GM12892 (cell line): ENCODE data around the gene COL6A3. TPM values are rescaled to one million over a fixed set of nuclear protein-coding genes. Genes with fewer than 3 reads are reported as not detected.

Experiments used
- DNase-seq: peaks from one replicate; pipeline ENCODE4 v3.0.0; 2011; ENCODE audit not compliant: insufficient read length
- FAIRE-seq: peaks from 2 replicates; lab custom pipeline; 2011; peaks lifted over from hg19 to GRCh38; lab: Jason Lieb, UNC
- POLR2A ChIP-seq: IDR thresholded peaks from 2 replicates; pipeline ENCODE4 v1.6.1; 2011; ENCODE audit warnings: low read depth, low read length, control low read depth
- POLR2AphosphoS5 ChIP-seq: IDR thresholded peaks from 2 replicates; pipeline ENCODE4 v1.6.1; 2011; ENCODE audit warnings: low read depth, low read length, control low read depth
- TAF1 ChIP-seq: IDR thresholded peaks from 2 replicates; pipeline ENCODE4 v1.6.1; 2011; ENCODE audit warnings: low read depth, mild to moderate bottlenecking, control low read depth, low read length, borderline replicate concordance
- polyA plus RNA-seq: library from polyadenylated mRNA; unstranded; fragments of >200 nt; gene quantifications from one replicate; pipeline ENCODE4 v1.2.1, GENCODE V29; 2012; ENCODE audit warnings: missing spikeins, inconsistent platforms; ENCODE audit not compliant: missing spikeins

Gene COL6A3
- polyA plus RNA-seq = 0.06 TPM

GRCh38 chr2:237413777-237414661 is at the start of gene COL6A3:
Gene COL6A3 (minus strand): TSS chr2:237414164. CDS start chr2:237396817, 17,347 bp downstream.
- FAIRE-seq (no peak), DNase-seq (no peak)
- no peak for TF ChIP-seq POLR2A
- TF ChIP-seq TAF1 = no peak
- TF ChIP-seq POLR2AphosphoS5 = no peak

- no peak for FAIRE-seq
Observed at GRCh38 chr2:237459741-237460174, 45.8 kb upstream of the COL6A3 start.

GRCh38 chr2:237459226-237459625 is 45.3 kb upstream of the COL6A3 start:
- DNase-seq = no peak
- FAIRE-seq = no peak

More at GRCh38 chr2:237459741-237460174, 45.8 kb upstream of the COL6A3 start:
- no peak for DNase-seq
- no peak for TF ChIP-seq TAF1
- TF ChIP-seq POLR2AphosphoS5 = no peak
- no peak for TF ChIP-seq POLR2A

GRCh38 chr2:237458519-237458918 is 44.6 kb upstream of the COL6A3 start:
- FAIRE-seq (no peak), DNase-seq (no peak)
- TF ChIP-seq POLR2A (no peak), TAF1 (no peak), POLR2AphosphoS5 (no peak)

More at GRCh38 chr2:237459226-237459625, 45.3 kb upstream of the COL6A3 start:
- no peak for TF ChIP-seq TAF1
- TF ChIP-seq POLR2AphosphoS5 = no peak
- no peak for TF ChIP-seq POLR2A

GRCh38 chr2:237457388-237457941 is 43.5 kb upstream of the COL6A3 start:
- TF ChIP-seq TAF1 (no peak), POLR2A (no peak)
- DNase-seq (no peak), FAIRE-seq (no peak)

- DNase-seq = no peak
Observed at GRCh38 chr2:237456200-237456843, 42.4 kb upstream of the COL6A3 start.

GRCh38 chr2:237455764-237456163 is 41.8 kb upstream of the COL6A3 start:
- TF ChIP-seq TAF1 = no peak
- TF ChIP-seq POLR2A = no peak
- TF ChIP-seq POLR2AphosphoS5 = no peak
- peak; percentile 27 for FAIRE-seq
- no peak for DNase-seq

More at GRCh38 chr2:237456200-237456843, 42.4 kb upstream of the COL6A3 start:
- TF ChIP-seq POLR2AphosphoS5 = no peak
- peak; percentile 64 for FAIRE-seq

GRCh38 chr2:237453671-237454070 is 39.7 kb upstream of the COL6A3 start:
- no peak for TF ChIP-seq POLR2A
- TF ChIP-seq POLR2AphosphoS5 = no peak
- no peak for TF ChIP-seq TAF1
- FAIRE-seq (no peak), DNase-seq (no peak)

GRCh38 chr2:237452861-237453260 is 38.9 kb upstream of the COL6A3 start:
- TF ChIP-seq POLR2A = no peak
- TF ChIP-seq TAF1 = no peak
- no peak for TF ChIP-seq POLR2AphosphoS5
- FAIRE-seq (no peak), DNase-seq (no peak)

- FAIRE-seq = no peak
- no peak for DNase-seq
- TF ChIP-seq POLR2A (no peak), POLR2AphosphoS5 (no peak), TAF1 (no peak)
Observed at GRCh38 chr2:237451643-237452469, 37.9 kb upstream of the COL6A3 start.
